PC-3 (cell line): ENCODE measurements around the gene POMZP3. TPM values are rescaled to one million over a fixed set of nuclear protein-coding genes. Genes with fewer than 3 reads are reported as not detected.
"Not testable (repeated sequence)": the region's sequence is repeated elsewhere in the genome, so short reads cannot be mapped to it uniquely, and the experiment has no call there.

Experiments used
- ATAC-seq: fragments of 200-7000 bp; cut with Tn5 transposase; 2 replicates; pipeline ENCODE4 v1.9.1; 2020; ENCODE audit warnings: mild to moderate bottlenecking, moderate library complexity
- BruUV-seq: library from RNA; stranded (reverse); fragments of 400-500 nt; replicated peaks from 2 replicates; lab custom pipeline; 2021; lab: Mats Ljungman, UMichigan
- CTCF ChIA-PET: fragments of 300-600 bp; sonication (Branson Sonifier 250); formaldehyde crosslinking; loops from one replicate; lab custom pipeline; 2022; ENCODE audit warnings: antibody characterized with exemption; lab: Charles Lee
- POLR2A ChIA-PET: fragments of 300-600 bp; sonication (Branson Sonifier 250); formaldehyde crosslinking; loops from one replicate; lab custom pipeline; 2022; ENCODE audit warnings: antibody characterized with exemption; ENCODE audit not compliant: unreplicated experiment; lab: Charles Lee
- DNase-seq: peaks from one replicate; pipeline ENCODE4 v3.0.0-alpha.2; 2015
- H2AFZ ChIP-seq: fragments of 300-600 bp; sonication (generic); 2 replicates; pipeline ENCODE4 v1.6.0; 2016; ENCODE audit warnings: antibody characterized with exemption, low read length
- H3F3A ChIP-seq: fragments of 300-600 bp; sonication (generic); one replicate; pipeline ENCODE4 v1.6.0; 2017; ENCODE audit warnings: antibody characterized with exemption, low read length, control low read depth, mild to moderate bottlenecking; ENCODE audit not compliant: unreplicated experiment
- H3K27ac ChIP-seq: fragments of 300-600 bp; sonication (generic); 2 replicates; pipeline ENCODE4 v1.5.1; 2016; ENCODE audit warnings: mild to moderate bottlenecking, low read length
- H3K27me3 ChIP-seq: fragments of 300-600 bp; sonication (generic); 2 replicates; pipeline ENCODE4 v1.6.1; 2016; ENCODE audit warnings: low read length, mixed read lengths
- H3K36me3 ChIP-seq: fragments of 300-600 bp; sonication (generic); 2 replicates; pipeline ENCODE4 v1.6.1; 2016; ENCODE audit warnings: low read depth, mixed run types, low read length, mixed read lengths
- H3K4me1 ChIP-seq: fragments of 300-600 bp; sonication (generic); 2 replicates; pipeline ENCODE4 v1.5.1; 2016; ENCODE audit warnings: low read length; ENCODE audit not compliant: insufficient read depth
- H3K4me2 ChIP-seq: fragments of 300-600 bp; sonication (generic); 2 replicates; pipeline ENCODE4 v1.6.0; 2016; ENCODE audit warnings: low read length
- H3K4me3 ChIP-seq: fragments of 300-600 bp; sonication (generic); 2 replicates; pipeline ENCODE4 v1.5.1; 2016; ENCODE audit warnings: mild to moderate bottlenecking, low read length, mixed read lengths
- H3K79me2 ChIP-seq: fragments of 300-600 bp; sonication (generic); 2 replicates; pipeline ENCODE4 v1.6.1; 2017; ENCODE audit warnings: low read length, mixed read lengths
- H3K9ac ChIP-seq: fragments of 300-600 bp; sonication (generic); 2 replicates; pipeline ENCODE4 v1.6.0; 2016; ENCODE audit warnings: mild to moderate bottlenecking, low read length
- H3K9me2 ChIP-seq: fragments of 300-600 bp; sonication (generic); replicated peaks from 2 replicates; pipeline ENCODE4 v1.6.1; 2016; ENCODE audit warnings: mixed run types, low read length, mixed read lengths
- H3K9me3 ChIP-seq: fragments of 300-600 bp; sonication (generic); 2 replicates; pipeline ENCODE4 v1.6.1; 2016; ENCODE audit warnings: low read length, mixed read lengths
- H4K20me1 ChIP-seq: fragments of 300-600 bp; sonication (generic); 2 replicates; pipeline ENCODE4 v1.6.1; 2016; ENCODE audit warnings: low read length, mixed read lengths
- CTCF ChIP-seq: fragments of 300-600 bp; sonication (generic); conservative IDR thresholded peaks from 2 replicates; pipeline ENCODE4 v1.5.1; 2017; ENCODE audit warnings: antibody characterized with exemption, low read depth, mild to moderate bottlenecking, low read length
- intact Hi-C: fragments of 100-400 bp; cut with micrococcal nuclease; formaldehyde crosslinking; loops from 2 replicates; pipeline ENCODE4 v1.9.0; 2023
- total RNA-seq: library from RNA; depleted of rRNA; stranded (reverse); fragments of >200 nt; gene quantifications from 2 replicates; pipeline ENCODE4 v1.2.3, GENCODE V29; 2014

Gene POMZP3
- total RNA-seq, 1 experiment from 2014 or later: 5.9 TPM

GRCh38 chr7:76637061-76637691, 10.1 kb upstream of the POMZP3 start:
- H2AFZ ChIP-seq, H3K9me3 ChIP-seq, H3K27ac ChIP-seq, H3K4me3 ChIP-seq, H4K20me1 ChIP-seq, H3K36me3 ChIP-seq, intact Hi-C loops, H3K9me2 ChIP-seq, H3K4me2 ChIP-seq, POLR2A ChIA-PET, H3K9ac ChIP-seq, H3K27me3 ChIP-seq, CTCF ChIA-PET, H3K79me2 ChIP-seq, BruUV-seq, H3F3A ChIP-seq, H3K4me1 ChIP-seq: not testable (repeated sequence)
- peak; percentile 3 for DNase-seq
- peak; percentile 85 for ATAC-seq
- TF ChIP-seq CTCF: peak; percentile 45; the same call in 1 of the 2 replicates

- H3K79me2 ChIP-seq, DNase-seq, H3F3A ChIP-seq, POLR2A ChIA-PET, H3K9me2 ChIP-seq, H3K36me3 ChIP-seq, H2AFZ ChIP-seq, H3K9me3 ChIP-seq, BruUV-seq, H4K20me1 ChIP-seq, H3K4me1 ChIP-seq, CTCF ChIA-PET, intact Hi-C loops, H3K27me3 ChIP-seq: not testable (repeated sequence)
- 0 out of 2 replicates have a peak overlapping the region, but pooled peaks have one; percentile 16 for H3K27ac ChIP-seq
- H3K4me3 ChIP-seq: peak overlapping the region; percentile 74
- peak overlapping the region; percentile 82 for H3K4me2 ChIP-seq
- H3K9ac ChIP-seq: peak overlapping the region; percentile 71
- peak; percentile 57 for ATAC-seq
Measured at GRCh38 chr7:76626581-76626980, 498 bp downstream of the POMZP3 start.

- H3K9me2 ChIP-seq, H3K9me3 ChIP-seq, H3K4me1 ChIP-seq, H4K20me1 ChIP-seq, POLR2A ChIA-PET, H3F3A ChIP-seq, H3K4me3 ChIP-seq, DNase-seq, intact Hi-C loops, H3K4me2 ChIP-seq, H3K36me3 ChIP-seq, H2AFZ ChIP-seq, H3K79me2 ChIP-seq, CTCF ChIA-PET, BruUV-seq, H3K27me3 ChIP-seq: not testable (repeated sequence)
- Histone ChIP-seq H3K9ac (peak overlapping the region; percentile 20; the same call in 1 of the 2 replicates), H3K27ac (peak overlapping the region; percentile 71)
- ATAC-seq: peak; percentile 71
Measured at GRCh38 chr7:76619439-76620190, 7.5 kb downstream of the POMZP3 start.

GRCh38 chr7:76613783-76614182, 13.3 kb downstream of the POMZP3 start:
- H4K20me1 ChIP-seq, H3K4me1 ChIP-seq, H3K9me3 ChIP-seq, H3F3A ChIP-seq, CTCF ChIA-PET, H3K4me3 ChIP-seq, intact Hi-C loops, POLR2A ChIA-PET, H3K36me3 ChIP-seq, H3K9me2 ChIP-seq, H3K27me3 ChIP-seq, H2AFZ ChIP-seq, H3K4me2 ChIP-seq, H3K79me2 ChIP-seq: not testable (repeated sequence)
- ATAC-seq: peak; percentile 69
- H3K27ac ChIP-seq: peak overlapping the region; percentile 85
- peak; percentile 28; the same call in 1 of the 2 replicates for TF ChIP-seq CTCF
- peak overlapping the region; percentile 56 for H3K9ac ChIP-seq
- BruUV-seq: TSS peak; percentile 23
- peak; percentile 76 for DNase-seq

- H4K20me1 ChIP-seq, DNase-seq, H3F3A ChIP-seq, H3K4me2 ChIP-seq, H3K9me3 ChIP-seq, H3K79me2 ChIP-seq, ATAC-seq, BruUV-seq, H2AFZ ChIP-seq, intact Hi-C loops, H3K36me3 ChIP-seq, POLR2A ChIA-PET, H3K9ac ChIP-seq, CTCF ChIA-PET, H3K4me3 ChIP-seq, H3K27ac ChIP-seq, H3K4me1 ChIP-seq, H3K9me2 ChIP-seq, H3K27me3 ChIP-seq: not testable (repeated sequence)
Measured at GRCh38 chr7:76612232-76612631, 14.8 kb downstream of the POMZP3 start.
